ENCODE data around the gene UNK.

- TF ChIP-seq, protein P1, sequence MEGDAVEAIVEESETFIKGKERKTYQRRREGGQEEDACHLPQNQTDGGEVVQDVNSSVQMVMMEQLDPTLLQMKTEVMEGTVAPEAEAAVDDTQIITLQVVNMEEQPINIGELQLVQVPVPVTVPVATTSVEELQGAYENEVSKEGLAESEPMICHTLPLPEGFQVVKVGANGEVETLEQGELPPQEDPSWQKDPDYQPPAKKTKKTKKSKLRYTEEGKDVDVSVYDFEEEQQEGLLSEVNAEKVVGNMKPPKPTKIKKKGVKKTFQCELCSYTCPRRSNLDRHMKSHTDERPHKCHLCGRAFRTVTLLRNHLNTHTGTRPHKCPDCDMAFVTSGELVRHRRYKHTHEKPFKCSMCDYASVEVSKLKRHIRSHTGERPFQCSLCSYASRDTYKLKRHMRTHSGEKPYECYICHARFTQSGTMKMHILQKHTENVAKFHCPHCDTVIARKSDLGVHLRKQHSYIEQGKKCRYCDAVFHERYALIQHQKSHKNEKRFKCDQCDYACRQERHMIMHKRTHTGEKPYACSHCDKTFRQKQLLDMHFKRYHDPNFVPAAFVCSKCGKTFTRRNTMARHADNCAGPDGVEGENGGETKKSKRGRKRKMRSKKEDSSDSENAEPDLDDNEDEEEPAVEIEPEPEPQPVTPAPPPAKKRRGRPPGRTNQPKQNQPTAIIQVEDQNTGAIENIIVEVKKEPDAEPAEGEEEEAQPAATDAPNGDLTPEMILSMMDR (IDR thresholded peaks at IDR 0.05; ENCODE audit: low read depth, low read length, missing input control), result peak; percentile 48
- TF ChIP-seq ZBTB33 (IDR thresholded peaks at IDR 0.05), result no peak
- TF ChIP-seq, protein P2, sequence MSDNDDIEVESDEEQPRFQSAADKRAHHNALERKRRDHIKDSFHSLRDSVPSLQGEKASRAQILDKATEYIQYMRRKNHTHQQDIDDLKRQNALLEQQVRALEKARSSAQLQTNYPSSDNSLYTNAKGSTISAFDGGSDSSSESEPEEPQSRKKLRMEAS (IDR thresholded peaks at IDR 0.05), result no peak
- peak in 1 of 2 donors; percentile 66 for TF ChIP-seq RAD21 (IDR thresholded peaks at IDR 0.05)
- no peak for TF ChIP-seq GABPA (IDR thresholded peaks at IDR 0.05 in 1 of 2, conservative IDR thresholded peaks at IDR 0.05 in 1 of 2)
- no peak for TF ChIP-seq ATF3 (IDR thresholded peaks at IDR 0.05)
- no peak for TF ChIP-seq FOXA1 (IDR thresholded peaks at IDR 0.05)
- peak; percentile 25 for TF ChIP-seq SP1 (IDR thresholded peaks at IDR 0.05)
- TF ChIP-seq TAF1 (conservative IDR thresholded peaks at IDR 0.05), result no peak
- TF ChIP-seq REST (IDR thresholded peaks at IDR 0.05), result no peak
Observed at GRCh38 chr17:75764711-75765421, 19.7 kb upstream of the UNK start, which contains the start of gene GALK1.
